ENCODE data around the gene TNIK. TPM values are rescaled to one million over a fixed set of nuclear protein-coding genes. Genes with fewer than 3 reads are reported as not detected.

TNIK gene
- total RNA-seq, 3 donors from 2014 or later = 7.4 to 17.6 (median 10.2) TPM

GRCh38 chr3:171213178-171213577 is 247.0 kb downstream of the TNIK start:
- H3K36me3 ChIP-seq = no peaks in the 10 kb centered on the region
- H3K4me3 ChIP-seq = no peak overlapping the region
- H3K27me3 ChIP-seq = no peaks in the 10 kb centered on the region
- TF ChIP-seq, protein P1, sequence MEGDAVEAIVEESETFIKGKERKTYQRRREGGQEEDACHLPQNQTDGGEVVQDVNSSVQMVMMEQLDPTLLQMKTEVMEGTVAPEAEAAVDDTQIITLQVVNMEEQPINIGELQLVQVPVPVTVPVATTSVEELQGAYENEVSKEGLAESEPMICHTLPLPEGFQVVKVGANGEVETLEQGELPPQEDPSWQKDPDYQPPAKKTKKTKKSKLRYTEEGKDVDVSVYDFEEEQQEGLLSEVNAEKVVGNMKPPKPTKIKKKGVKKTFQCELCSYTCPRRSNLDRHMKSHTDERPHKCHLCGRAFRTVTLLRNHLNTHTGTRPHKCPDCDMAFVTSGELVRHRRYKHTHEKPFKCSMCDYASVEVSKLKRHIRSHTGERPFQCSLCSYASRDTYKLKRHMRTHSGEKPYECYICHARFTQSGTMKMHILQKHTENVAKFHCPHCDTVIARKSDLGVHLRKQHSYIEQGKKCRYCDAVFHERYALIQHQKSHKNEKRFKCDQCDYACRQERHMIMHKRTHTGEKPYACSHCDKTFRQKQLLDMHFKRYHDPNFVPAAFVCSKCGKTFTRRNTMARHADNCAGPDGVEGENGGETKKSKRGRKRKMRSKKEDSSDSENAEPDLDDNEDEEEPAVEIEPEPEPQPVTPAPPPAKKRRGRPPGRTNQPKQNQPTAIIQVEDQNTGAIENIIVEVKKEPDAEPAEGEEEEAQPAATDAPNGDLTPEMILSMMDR (IDR thresholded peaks at IDR 0.05) = no peak
- TF ChIP-seq POLR2AphosphoS5 (IDR thresholded peaks at IDR 0.05) (no peak), POLR2A (IDR thresholded peaks at IDR 0.05) (no peak)
- H3K27ac ChIP-seq = no peak overlapping the region
- intact Hi-C loops (cut with DNase I; ENCODE audit: low total_unique reads) = no loop called here
- H3K9me3 ChIP-seq = no peaks in the 10 kb centered on the region
- H3K4me1 ChIP-seq = no peaks in the 10 kb centered on the region
- no peak for DNase-seq (ENCODE audit: low spot score in 2 of 2)

GRCh38 chr3:171212648-171213047 is 247.6 kb downstream of the TNIK start:
- intact Hi-C loops (cut with DNase I; ENCODE audit: low total_unique reads) = no loop called here
- Histone ChIP-seq H3K4me3 (no peak overlapping the region), H3K27ac (no peak overlapping the region), H3K27me3 (no peaks in the 10 kb centered on the region), H3K36me3 (no peaks in the 10 kb centered on the region), H3K9me3 (no peaks in the 10 kb centered on the region), H3K4me1 (no peaks in the 10 kb centered on the region)
- DNase-seq (ENCODE audit: low spot score in 2 of 2) = no peak
- TF ChIP-seq POLR2AphosphoS5 (IDR thresholded peaks at IDR 0.05) = no peak
- TF ChIP-seq, protein P1 (IDR thresholded peaks at IDR 0.05) = no peak
- no peak for TF ChIP-seq POLR2A (IDR thresholded peaks at IDR 0.05)

DNA sequence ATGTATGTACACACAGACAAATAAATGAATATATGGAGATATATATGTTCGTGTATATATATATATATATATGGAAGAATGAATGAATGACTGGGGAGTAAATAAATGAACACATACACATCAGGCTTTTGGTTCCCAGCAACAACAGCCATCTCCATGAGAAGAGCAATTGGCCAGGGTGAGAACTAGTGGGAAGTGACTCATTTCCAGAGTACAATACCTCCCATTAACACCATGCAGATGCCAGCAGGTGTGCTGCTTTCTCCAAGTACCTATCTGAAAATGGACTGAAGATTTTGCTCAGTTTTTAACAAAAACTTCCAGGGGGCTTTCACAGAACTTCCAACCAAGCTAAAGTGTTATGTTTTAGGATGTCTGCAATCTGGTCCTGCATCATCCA is 253.9 kb downstream of the TNIK start:
- TF ChIP-seq, protein P1 (IDR thresholded peaks at IDR 0.05) = no peak
- TF ChIP-seq POLR2A (IDR thresholded peaks at IDR 0.05) (no peak), POLR2AphosphoS5 (IDR thresholded peaks at IDR 0.05) (no peak)
- intact Hi-C loops (cut with DNase I; ENCODE audit: low total_unique reads) = no loop called here

DNA sequence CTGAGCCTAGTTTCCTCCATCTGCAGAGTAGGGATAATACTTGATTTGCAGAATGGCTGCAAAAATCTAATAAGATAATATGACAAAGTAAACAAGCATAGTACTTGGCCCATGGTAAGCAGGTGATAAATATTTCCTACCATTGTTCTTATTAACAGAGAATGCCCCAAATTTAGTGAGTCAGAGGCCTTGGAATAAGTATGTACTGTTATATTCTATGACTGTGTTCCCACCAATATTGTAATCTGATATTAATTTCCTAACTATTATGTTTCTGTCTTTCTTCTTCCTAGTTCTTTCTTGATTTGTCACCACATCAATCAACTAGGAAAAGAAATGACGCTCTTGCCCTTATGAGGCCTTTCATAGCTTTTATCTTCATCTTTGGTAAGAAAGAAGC is 255.3 kb downstream of the TNIK start:
- no peak overlapping the region for H3K4me3 ChIP-seq
- intact Hi-C loops (cut with DNase I; ENCODE audit: low total_unique reads) = no loop called here
- no peaks in the 10 kb centered on the region for H3K27me3 ChIP-seq
- no peak overlapping the region for H3K27ac ChIP-seq
- H3K36me3 ChIP-seq = no peaks in the 10 kb centered on the region
- no peak for DNase-seq (ENCODE audit: low spot score in 2 of 2)
- TF ChIP-seq POLR2A (IDR thresholded peaks at IDR 0.05) (no peak), POLR2AphosphoS5 (IDR thresholded peaks at IDR 0.05) (no peak)
- TF ChIP-seq, protein P1 (IDR thresholded peaks at IDR 0.05) = no peak
- no peaks in the 10 kb centered on the region for H3K9me3 ChIP-seq
- no peaks in the 10 kb centered on the region for H3K4me1 ChIP-seq

More for the DNA sequence above, 253.9 kb downstream of the TNIK start:
- H3K4me3 ChIP-seq = no peak overlapping the region
- DNase-seq (ENCODE audit: low spot score in 2 of 2) = no peak
- H3K36me3 ChIP-seq = no peaks in the 10 kb centered on the region
- H3K9me3 ChIP-seq = no peaks in the 10 kb centered on the region
- no peaks in the 10 kb centered on the region for H3K4me1 ChIP-seq
- no peaks in the 10 kb centered on the region for H3K27me3 ChIP-seq
- no peak overlapping the region for H3K27ac ChIP-seq

GRCh38 chr3:171201825-171202224 is 258.4 kb downstream of the TNIK start:
- no peaks in the 10 kb centered on the region for H3K9me3 ChIP-seq
- H3K36me3 ChIP-seq = no peaks in the 10 kb centered on the region
- intact Hi-C loops (cut with DNase I; ENCODE audit: low total_unique reads) = no loop called here
- H3K27me3 ChIP-seq = no peaks in the 10 kb centered on the region
- H3K4me1 ChIP-seq = no peaks in the 10 kb centered on the region
- no peak for DNase-seq (ENCODE audit: low spot score in 2 of 2)
- no peak overlapping the region for H3K27ac ChIP-seq
- TF ChIP-seq POLR2A (IDR thresholded peaks at IDR 0.05) (no peak), POLR2AphosphoS5 (IDR thresholded peaks at IDR 0.05) (no peak)
- TF ChIP-seq, protein P1 (IDR thresholded peaks at IDR 0.05) = no peak
- H3K4me3 ChIP-seq = no peak overlapping the region

Data from breast epithelium (tissue), 4 donors.